ENCODE measurements around the gene PDGFB.

- no peak for TF ChIP-seq EZH2 (IDR thresholded peaks at IDR 0.05; ENCODE audit: borderline replicate concordance, insufficient read depth, low read depth, low read length, poor library complexity, severe bottlenecking)
- TF ChIP-seq CTCF (IDR thresholded peaks at IDR 0.05), result no peak
Measured at GRCh38 chr22:39188809-39189208, 56.0 kb downstream of the PDGFB start.

All from B cell (primary cell).